H9 (cell line): ENCODE measurements around the gene ZNHIT3. TPM values are rescaled to one million over a fixed set of nuclear protein-coding genes. Genes with fewer than 3 reads are reported as not detected.

Experiments used
- DNase-seq: peaks from one replicate; pipeline ENCODE4 v3.0.0-alpha.2; 2017
- H2AFZ ChIP-seq: one replicate; pipeline ENCODE4 v1.6.1; 2013; ENCODE audit warnings: mild to moderate bottlenecking, low read length, control low read depth, moderate library complexity
- H2AK5ac ChIP-seq: 2 replicates; pipeline ENCODE4 v1.6.1; 2013; ENCODE audit warnings: low read length, control low read depth, mixed read lengths; ENCODE audit not compliant: insufficient read length
- H2BK120ac ChIP-seq: one replicate; pipeline ENCODE4 v1.6.1; 2013; ENCODE audit warnings: low read depth, mild to moderate bottlenecking, low read length, control low read depth, inconsistent platforms; ENCODE audit not compliant: poor library complexity, severe bottlenecking
- H2BK12ac ChIP-seq: 2 replicates; pipeline ENCODE4 v1.6.1; 2013; ENCODE audit warnings: low read length, control low read depth, mixed read lengths, low read depth; ENCODE audit not compliant: insufficient read length
- H2BK15ac ChIP-seq: 2 replicates; pipeline ENCODE4 v1.6.1; 2013; ENCODE audit warnings: low read depth, low read length, control low read depth
- H2BK20ac ChIP-seq: one replicate; pipeline ENCODE4 v1.6.1; 2013; ENCODE audit warnings: low read depth, mild to moderate bottlenecking, low read length, control low read depth, inconsistent platforms; ENCODE audit not compliant: poor library complexity, severe bottlenecking
- H2BK5ac ChIP-seq: 2 replicates; pipeline ENCODE4 v1.6.1; 2013; ENCODE audit warnings: low read length, control low read depth, mixed read lengths; ENCODE audit not compliant: insufficient read length
- H3K14ac ChIP-seq: 2 replicates; pipeline ENCODE4 v1.6.1; 2013; ENCODE audit warnings: low read length, control low read depth; ENCODE audit not compliant: insufficient read depth
- H3K18ac ChIP-seq: 2 replicates; pipeline ENCODE4 v1.6.1; 2013; ENCODE audit warnings: low read depth, mild to moderate bottlenecking, mixed read lengths, low read length, control low read depth; ENCODE audit not compliant: insufficient read length
- H3K23ac ChIP-seq: 2 replicates; pipeline ENCODE4 v1.6.1; 2013; ENCODE audit warnings: low read length, control low read depth, mixed read lengths, low read depth; ENCODE audit not compliant: insufficient read length
- H3K23me2 ChIP-seq: 2 replicates; pipeline ENCODE4 v1.6.1; 2013; ENCODE audit warnings: low read depth, mild to moderate bottlenecking, mixed read lengths, low read length, control low read depth; ENCODE audit not compliant: insufficient read length, poor library complexity, severe bottlenecking
- H3K27ac ChIP-seq: 2 replicates; pipeline ENCODE4 v1.5.1; 2013; ENCODE audit warnings: low read length, control low read depth, mixed read lengths, low read depth; ENCODE audit not compliant: insufficient read length
- H3K27me3 ChIP-seq: 2 replicates; pipeline ENCODE4 v1.6.1; 2013; ENCODE audit warnings: low read length, control low read depth, inconsistent platforms; ENCODE audit not compliant: insufficient read depth
- H3K4ac ChIP-seq: 2 replicates; pipeline ENCODE4 v1.6.1; 2013; ENCODE audit warnings: low read depth, mild to moderate bottlenecking, control low read depth, inconsistent platforms, low read length, moderate library complexity
- H3K4me1 ChIP-seq: 2 replicates; pipeline ENCODE4 v1.6.1; 2013; ENCODE audit warnings: low read length, control low read depth, inconsistent platforms; ENCODE audit not compliant: insufficient read depth
- H3K4me2 ChIP-seq: 2 replicates; pipeline ENCODE4 v1.6.1; 2013; ENCODE audit warnings: low read length, control low read depth, mixed read lengths; ENCODE audit not compliant: insufficient read length, insufficient read depth
- H3K56ac ChIP-seq: 2 replicates; pipeline ENCODE4 v1.6.1; 2013; ENCODE audit warnings: low read depth, mild to moderate bottlenecking, mixed read lengths, low read length, control low read depth; ENCODE audit not compliant: insufficient read length
- H3K79me1 ChIP-seq: 2 replicates; pipeline ENCODE4 v1.6.1; 2013; ENCODE audit warnings: low read depth, mild to moderate bottlenecking, moderate library complexity, low read length, control low read depth, inconsistent platforms; ENCODE audit not compliant: insufficient read depth, poor library complexity, severe bottlenecking
- H3K79me2 ChIP-seq: 2 replicates; pipeline ENCODE4 v1.6.1; 2013; ENCODE audit warnings: low read length, control low read depth, inconsistent platforms; ENCODE audit not compliant: insufficient read depth
- H3K9ac ChIP-seq: 2 replicates; pipeline ENCODE4 v1.6.1; 2013; ENCODE audit warnings: low read length, control low read depth, mixed read lengths; ENCODE audit not compliant: insufficient read length; ENCODE audit errors: extremely low read depth
- H3K9me3 ChIP-seq: one replicate; pipeline ENCODE4 v1.6.1; 2013; ENCODE audit warnings: low read depth, low read length, inconsistent platforms; ENCODE audit not compliant: control insufficient read depth
- H3T11ph ChIP-seq: one replicate; pipeline ENCODE4 v1.6.1; 2013; ENCODE audit warnings: mild to moderate bottlenecking, low read length, control low read depth, inconsistent platforms
- H4K20me1 ChIP-seq: one replicate; pipeline ENCODE4 v1.6.1; 2013; ENCODE audit not compliant: control insufficient read depth, insufficient read length, insufficient read depth
- H4K5ac ChIP-seq: 2 replicates; pipeline ENCODE4 v1.6.1; 2013; ENCODE audit warnings: low read depth, mild to moderate bottlenecking, mixed read lengths, low read length, control low read depth; ENCODE audit not compliant: insufficient read length
- H4K8ac ChIP-seq: replicated peaks from 2 replicates; pipeline ENCODE4 v1.6.1; 2013; ENCODE audit warnings: low read length, control low read depth, mixed read lengths, low read depth; ENCODE audit not compliant: insufficient read length
- H4K91ac ChIP-seq: 2 replicates; pipeline ENCODE4 v1.6.1; 2013; ENCODE audit warnings: low read depth, mild to moderate bottlenecking, moderate library complexity, mixed read lengths, low read length, control low read depth; ENCODE audit not compliant: insufficient read length
- H3K27ac Mint-ChIP-seq, 3 experiments: 2 replicates in 2 of 3; 3 replicates in 1 of 3; pipeline ENCODE4 v1.8.0; 2020 to 2021; ENCODE audit warnings: mixed read lengths in 3 of 3, mild to moderate bottlenecking in 1 of 3, moderate library complexity in 1 of 3
- H3K27me3 Mint-ChIP-seq: 2 replicates; pipeline ENCODE4 v1.8.0; 2021; ENCODE audit warnings: low read depth, mild to moderate bottlenecking, moderate library complexity, mixed read lengths
- H3K36me3 Mint-ChIP-seq, 3 experiments: 2 replicates in 2 of 3; 3 replicates in 1 of 3; pipeline ENCODE4 v1.8.0; 2020 to 2021; ENCODE audit warnings: low read depth in 3 of 3, mixed read lengths in 3 of 3; ENCODE audit not compliant: insufficient read depth in 1 of 3
- H3K4me1 Mint-ChIP-seq, 2 experiments: 2 replicates each; pipeline ENCODE4 v1.8.0; 2020; ENCODE audit warnings: mixed read lengths in 2 of 2
- H3K4me3 Mint-ChIP-seq, 2 experiments: 2 replicates in 1 of 2; 3 replicates in 1 of 2; pipeline ENCODE4 v1.8.0; 2020 to 2021; ENCODE audit warnings: mild to moderate bottlenecking in 2 of 2, mixed read lengths in 2 of 2, moderate library complexity in 1 of 2
- H3K9me3 Mint-ChIP-seq, 2 experiments: 2 replicates in 1 of 2; 3 replicates in 1 of 2; pipeline ENCODE4 v1.8.0; 2020; ENCODE audit warnings: mild to moderate bottlenecking in 2 of 2, mixed read lengths in 2 of 2, moderate library complexity in 1 of 2
- WGBS: extraction: QIAGEN DNeasy Blood & Tissue Kit; methylation state at CpG from one replicate; pipeline ENCODE4 v1.1.7; 2013; ENCODE audit warnings: missing lambda C conversion rate, low lambda C conversion rate, mixed read lengths; ENCODE audit not compliant: insufficient read length; ENCODE audit errors: extremely low coverage; 5-methylcytosine and 5-hydroxymethylcytosine counted together
- total RNA-seq: library from RNA; stranded (reverse); gene quantifications from 2 replicates; pipeline ENCODE4 v1.2.1, GENCODE V29; 2021
- TF ChIP-seq, protein P1 (sequence below): fragments of 200-600 bp; sonication (generic); conservative IDR thresholded peaks from 3 replicates; pipeline ENCODE4 v1.8.0; 2021; ENCODE audit warnings: antibody characterized with exemption, mild to moderate bottlenecking

Gene ZNHIT3
- total RNA-seq, 1 experiment from 2014 or later, result 64.7 TPM

DNA sequence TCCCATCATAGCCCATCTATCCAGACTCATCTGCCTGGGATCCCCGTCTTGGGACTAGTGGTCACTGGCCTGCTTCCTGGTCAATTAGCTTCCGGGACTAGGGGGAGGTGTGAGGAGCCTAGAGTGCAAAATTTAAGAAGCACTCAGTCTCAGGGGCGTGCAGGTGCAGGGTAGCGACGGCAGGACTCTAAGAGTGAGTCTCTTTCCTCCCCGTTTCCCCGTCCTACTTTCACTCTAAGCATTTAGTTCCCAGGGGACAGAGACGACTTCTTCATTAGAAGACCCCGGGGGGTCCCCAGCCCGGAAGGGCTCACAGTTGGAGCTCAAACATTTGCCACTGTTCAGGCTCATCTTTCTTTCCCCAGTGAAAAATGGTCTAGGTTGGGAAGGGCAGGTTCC, 677 bp upstream of the ZNHIT3 start:
- H3K4me1 Mint-ChIP-seq, result peaks cover 19 to 28% of the 10 kb centered on the region in 2 experiments
- peaks cover 5 to 17% (median 14%) of the 10 kb centered on the region in 3 experiments for H3K36me3 Mint-ChIP-seq
- H3K4me3 Mint-ChIP-seq, result peak overlapping the region; percentile 99 to 100
- DNase-seq, result no peak
- no peak overlapping the region for H4K5ac ChIP-seq
- peaks cover 6 to 7% of the 10 kb centered on the region in 2 experiments; a peak in 4 of 5 replicates for H3K9me3 Mint-ChIP-seq
- no peak overlapping the region for H3K4ac ChIP-seq
- no peak overlapping the region for H2BK20ac ChIP-seq
- H3K23me2 ChIP-seq, result peaks cover 4% of the 10 kb centered on the region
- H2BK12ac ChIP-seq, result no peak overlapping the region
- H2BK5ac ChIP-seq, result no peak overlapping the region
- H2AK5ac ChIP-seq, result no peak overlapping the region
- H2BK120ac ChIP-seq, result no peak overlapping the region
- no peaks in the 10 kb centered on the region for H3K4me1 ChIP-seq
- no peak overlapping the region for H3K23ac ChIP-seq
- H3K4me2 ChIP-seq, result peak overlapping the region; percentile 87
- no peak overlapping the region for H3K9ac ChIP-seq
- no peak overlapping the region for H3K14ac ChIP-seq
- H3K27ac Mint-ChIP-seq, result peak overlapping the region in 2 of 3 experiments; percentile 65 to 99; a peak in 2 of 7 replicates
- H4K8ac ChIP-seq, result no peak overlapping the region
- H3K27me3 ChIP-seq, result peaks cover 9% of the 10 kb centered on the region; the same call in 1 of the 2 replicates
- peak overlapping the region; percentile 0 for H2AFZ ChIP-seq
- H3K27me3 Mint-ChIP-seq, result peaks cover 41% of the 10 kb centered on the region
- H3K9me3 ChIP-seq, result no peaks in the 10 kb centered on the region
- WGBS, result no CpG with 5 or more reads among the region's 10 CpGs
- H3K79me2 ChIP-seq, result no peaks in the 10 kb centered on the region; the same call in 1 of the 2 replicates
- no peak overlapping the region for H3K18ac ChIP-seq
- no peak overlapping the region for H4K91ac ChIP-seq
- H3K79me1 ChIP-seq, result no peaks in the 10 kb centered on the region
- no peak overlapping the region for H2BK15ac ChIP-seq
- no peak overlapping the region for H3K27ac ChIP-seq
- no peak overlapping the region for H3T11ph ChIP-seq
- no peak overlapping the region for H3K56ac ChIP-seq
- H4K20me1 ChIP-seq, result no peaks in the 10 kb centered on the region
- TF ChIP-seq, protein P1, sequence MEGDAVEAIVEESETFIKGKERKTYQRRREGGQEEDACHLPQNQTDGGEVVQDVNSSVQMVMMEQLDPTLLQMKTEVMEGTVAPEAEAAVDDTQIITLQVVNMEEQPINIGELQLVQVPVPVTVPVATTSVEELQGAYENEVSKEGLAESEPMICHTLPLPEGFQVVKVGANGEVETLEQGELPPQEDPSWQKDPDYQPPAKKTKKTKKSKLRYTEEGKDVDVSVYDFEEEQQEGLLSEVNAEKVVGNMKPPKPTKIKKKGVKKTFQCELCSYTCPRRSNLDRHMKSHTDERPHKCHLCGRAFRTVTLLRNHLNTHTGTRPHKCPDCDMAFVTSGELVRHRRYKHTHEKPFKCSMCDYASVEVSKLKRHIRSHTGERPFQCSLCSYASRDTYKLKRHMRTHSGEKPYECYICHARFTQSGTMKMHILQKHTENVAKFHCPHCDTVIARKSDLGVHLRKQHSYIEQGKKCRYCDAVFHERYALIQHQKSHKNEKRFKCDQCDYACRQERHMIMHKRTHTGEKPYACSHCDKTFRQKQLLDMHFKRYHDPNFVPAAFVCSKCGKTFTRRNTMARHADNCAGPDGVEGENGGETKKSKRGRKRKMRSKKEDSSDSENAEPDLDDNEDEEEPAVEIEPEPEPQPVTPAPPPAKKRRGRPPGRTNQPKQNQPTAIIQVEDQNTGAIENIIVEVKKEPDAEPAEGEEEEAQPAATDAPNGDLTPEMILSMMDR, result no peak
